Activated naive CD8-positive, alpha-beta T cell treated with anti-CD3 and anti-CD28 coated beads, Interleukin-2, amount 50 U/mL, for 24 hours (primary cell): Measurements from ENCODE around the gene FLRT3.

Source experiments
- ATAC-seq: fragments of 150-1000 bp; cut with Tn5 transposase; one replicate; pipeline ENCODE4 v1.10.0; 2021
- DNase-seq: peaks from one replicate; pipeline ENCODE4 v3.0.0; 2021
- H3K27ac Mint-ChIP-seq: one replicate; pipeline ENCODE4 v1.8.0; 2021; ENCODE audit warnings: mild to moderate bottlenecking, mixed read lengths
- H3K27me3 Mint-ChIP-seq: one replicate; pipeline ENCODE4 v1.8.0; 2021; ENCODE audit warnings: mixed read lengths
- H3K36me3 Mint-ChIP-seq: one replicate; pipeline ENCODE4 v1.8.0; 2021; ENCODE audit warnings: low read depth, mixed read lengths
- H3K4me1 Mint-ChIP-seq: one replicate; pipeline ENCODE4 v1.8.0; 2021; ENCODE audit warnings: mixed read lengths
- H3K4me3 Mint-ChIP-seq: one replicate; pipeline ENCODE4 v1.8.0; 2021; ENCODE audit warnings: mild to moderate bottlenecking, moderate library complexity, mixed read lengths
- H3K9me3 Mint-ChIP-seq: one replicate; pipeline ENCODE4 v1.8.0; 2021; ENCODE audit warnings: mixed read lengths

The FLRT3 gene

GRCh38 chr20:14341801-14342200 lies 4.4 kb upstream of the FLRT3 start:
- peaks cover 1% of the 10 kb centered on the region for H3K9me3 Mint-ChIP-seq
- ATAC-seq = no peak

DNA sequence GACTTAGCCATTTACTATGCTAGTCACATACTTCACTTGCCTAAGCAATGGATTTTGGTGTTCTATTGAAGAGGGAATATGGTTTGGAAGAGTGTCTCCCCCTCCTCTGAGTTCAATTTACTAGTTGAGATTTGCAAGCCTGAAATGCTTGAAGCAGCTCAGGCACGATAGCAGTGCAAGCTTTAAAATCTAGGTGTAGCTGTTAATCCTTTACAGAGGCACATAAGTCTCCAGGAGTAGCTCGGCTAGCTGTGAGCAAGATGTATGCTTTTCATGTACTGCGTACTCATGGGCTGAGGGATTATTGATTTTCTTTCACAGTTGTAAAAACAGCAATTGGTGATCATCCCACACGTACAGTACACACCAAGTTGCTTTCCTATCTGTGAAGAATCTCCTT lies 726 bp downstream of the FLRT3 start:
- H3K27me3 Mint-ChIP-seq = no peaks in the 10 kb centered on the region
- no peaks in the 10 kb centered on the region for H3K36me3 Mint-ChIP-seq
- H3K9me3 Mint-ChIP-seq = no peaks in the 10 kb centered on the region
- H3K27ac Mint-ChIP-seq = no peak overlapping the region
- H3K4me1 Mint-ChIP-seq = no peaks in the 10 kb centered on the region
- DNase-seq (no peak), ATAC-seq (no peak)
- H3K4me3 Mint-ChIP-seq = no peak overlapping the region

More at GRCh38 chr20:14341801-14342200, 4.4 kb upstream of the FLRT3 start:
- no peak for DNase-seq
- Mint-ChIP-seq H3K4me3 (no peak overlapping the region), H3K36me3 (no peaks in the 10 kb centered on the region), H3K27ac (no peak overlapping the region), H3K4me1 (no peaks in the 10 kb centered on the region), H3K27me3 (no peaks in the 10 kb centered on the region)

- Mint-ChIP-seq H3K4me3 (no peak overlapping the region), H3K27me3 (no peaks in the 10 kb centered on the region), H3K27ac (no peak overlapping the region), H3K4me1 (no peaks in the 10 kb centered on the region), H3K36me3 (no peaks in the 10 kb centered on the region), H3K9me3 (no peaks in the 10 kb centered on the region)
- no peak for ATAC-seq
- DNase-seq = no peak
These were observed 2.4 kb downstream of the FLRT3 start for GRCh38 chr20:14335052-14335451.

GRCh38 chr20:14334306-14334930 lies 3.0 kb downstream of the FLRT3 start:
- DNase-seq (no peak), ATAC-seq (no peak)
- Mint-ChIP-seq H3K4me1 (no peaks in the 10 kb centered on the region), H3K27ac (no peak overlapping the region), H3K4me3 (no peak overlapping the region), H3K27me3 (no peaks in the 10 kb centered on the region), H3K36me3 (no peaks in the 10 kb centered on the region), H3K9me3 (no peaks in the 10 kb centered on the region)

- H3K4me1 Mint-ChIP-seq = no peaks in the 10 kb centered on the region
- H3K9me3 Mint-ChIP-seq = no peaks in the 10 kb centered on the region
- H3K27ac Mint-ChIP-seq = no peak overlapping the region
- ATAC-seq = no peak
- H3K27me3 Mint-ChIP-seq = no peaks in the 10 kb centered on the region
- no peaks in the 10 kb centered on the region for H3K36me3 Mint-ChIP-seq
- DNase-seq = no peak
- H3K4me3 Mint-ChIP-seq = no peak overlapping the region
These were observed 3.7 kb downstream of the FLRT3 start for GRCh38 chr20:14333721-14334120.

GRCh38 chr20:14332866-14333265 lies 4.5 kb downstream of the FLRT3 start:
- Mint-ChIP-seq H3K36me3 (no peaks in the 10 kb centered on the region), H3K4me3 (no peak overlapping the region), H3K27ac (no peak overlapping the region), H3K27me3 (no peaks in the 10 kb centered on the region), H3K4me1 (no peaks in the 10 kb centered on the region), H3K9me3 (no peaks in the 10 kb centered on the region)
- ATAC-seq (no peak), DNase-seq (no peak)

DNA sequence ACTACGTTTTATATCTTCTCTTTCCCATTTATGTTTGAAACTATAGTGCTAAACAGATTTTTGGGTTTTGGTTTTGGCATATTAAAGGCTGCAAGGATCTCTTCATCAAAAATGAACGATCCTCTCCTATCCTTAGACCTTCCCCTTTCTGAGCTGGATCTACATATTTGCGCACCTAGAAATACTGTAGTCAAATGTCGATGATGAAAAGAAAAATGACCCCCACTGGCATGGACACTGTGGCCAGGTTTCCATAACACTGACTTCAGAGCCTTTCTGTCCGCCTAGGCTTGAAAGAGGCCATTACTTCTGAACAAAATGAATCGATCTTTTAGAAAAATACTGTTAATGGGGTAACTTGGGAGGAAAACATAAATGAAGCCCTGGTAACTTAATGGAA lies 5.8 kb downstream of the FLRT3 start:
- Mint-ChIP-seq H3K9me3 (no peaks in the 10 kb centered on the region), H3K36me3 (no peaks in the 10 kb centered on the region), H3K4me3 (no peak overlapping the region), H3K27ac (no peak overlapping the region), H3K27me3 (no peaks in the 10 kb centered on the region), H3K4me1 (no peaks in the 10 kb centered on the region)
- ATAC-seq (no peak), DNase-seq (no peak)

DNA sequence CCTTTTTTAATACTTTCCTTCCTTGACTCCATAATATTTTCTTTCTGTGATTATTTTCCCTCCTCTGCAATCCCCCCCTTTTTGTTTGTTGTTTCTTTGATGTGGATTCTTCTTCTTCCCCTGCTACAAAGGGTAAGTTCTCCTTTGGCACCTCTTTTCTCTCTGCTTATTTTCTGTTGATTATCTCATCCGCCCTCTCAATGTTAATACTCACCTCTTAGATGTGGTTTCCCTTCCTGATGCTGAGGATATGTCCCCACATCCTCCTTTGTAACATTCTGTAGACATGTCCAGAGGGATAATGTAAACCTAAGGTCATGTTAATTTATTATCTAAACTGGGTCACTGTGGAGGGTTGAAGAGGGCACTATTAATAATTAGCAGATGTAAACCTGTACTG lies 17.7 kb downstream of the FLRT3 start:
- Mint-ChIP-seq H3K36me3 (no peaks in the 10 kb centered on the region), H3K4me1 (no peaks in the 10 kb centered on the region), H3K27ac (no peak overlapping the region), H3K4me3 (no peak overlapping the region), H3K9me3 (peaks cover 6% of the 10 kb centered on the region), H3K27me3 (no peaks in the 10 kb centered on the region)
- ATAC-seq (no peak), DNase-seq (no peak)

DNA sequence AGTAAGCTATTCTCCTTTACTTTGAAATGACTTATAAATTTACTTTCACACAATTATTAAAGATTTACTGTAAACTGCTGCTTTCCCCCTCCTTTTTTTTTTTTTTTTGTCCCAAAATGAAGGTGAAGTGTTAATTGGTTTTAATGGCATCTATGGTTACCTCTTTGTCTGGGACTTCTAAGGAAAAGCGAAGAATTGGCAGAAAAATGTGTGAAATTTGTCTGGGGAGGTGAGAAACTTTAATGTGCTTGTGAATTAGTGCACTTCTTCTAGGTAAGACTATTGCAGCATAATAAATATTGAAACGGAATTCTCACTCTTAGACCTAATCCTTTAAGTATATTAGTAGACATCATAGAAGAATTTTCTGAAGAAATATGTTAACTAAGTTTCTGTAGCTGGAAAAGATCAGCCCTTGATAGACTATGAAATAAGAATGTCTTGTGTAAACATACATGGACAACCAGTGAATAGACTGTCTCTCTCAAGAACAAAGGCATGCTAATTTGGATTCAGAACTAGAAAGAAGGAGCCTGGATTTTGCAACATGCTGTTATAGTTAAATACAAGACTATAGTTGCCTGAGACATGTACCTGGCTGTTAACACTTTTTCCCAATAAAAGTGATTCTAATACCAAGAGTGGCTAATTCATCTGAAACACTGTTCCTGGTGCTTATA lies 23.9 kb downstream of the FLRT3 start:
- H3K27me3 Mint-ChIP-seq = no peaks in the 10 kb centered on the region
- no peaks in the 10 kb centered on the region for H3K9me3 Mint-ChIP-seq
- no peak for DNase-seq
- no peak overlapping the region for H3K27ac Mint-ChIP-seq
- no peak overlapping the region for H3K4me3 Mint-ChIP-seq
- ATAC-seq = no peak
- H3K4me1 Mint-ChIP-seq = no peaks in the 10 kb centered on the region
- H3K36me3 Mint-ChIP-seq = no peaks in the 10 kb centered on the region

- DNase-seq (no peak), ATAC-seq (no peak)
- H3K4me1 Mint-ChIP-seq = no peaks in the 10 kb centered on the region
- no peak overlapping the region for H3K27ac Mint-ChIP-seq
- H3K4me3 Mint-ChIP-seq = no peak overlapping the region
- H3K36me3 Mint-ChIP-seq = no peaks in the 10 kb centered on the region
- H3K27me3 Mint-ChIP-seq = no peaks in the 10 kb centered on the region
- no peaks in the 10 kb centered on the region for H3K9me3 Mint-ChIP-seq
These were observed 25.4 kb downstream of the FLRT3 start for GRCh38 chr20:14312001-14312400.

GRCh38 chr20:14310977-14311627 lies 26.3 kb downstream of the FLRT3 start:
- Mint-ChIP-seq H3K4me1 (no peaks in the 10 kb centered on the region), H3K36me3 (no peaks in the 10 kb centered on the region), H3K27me3 (no peaks in the 10 kb centered on the region), H3K9me3 (no peaks in the 10 kb centered on the region), H3K27ac (no peak overlapping the region), H3K4me3 (no peak overlapping the region)
- ATAC-seq (no peak), DNase-seq (no peak)

DNA sequence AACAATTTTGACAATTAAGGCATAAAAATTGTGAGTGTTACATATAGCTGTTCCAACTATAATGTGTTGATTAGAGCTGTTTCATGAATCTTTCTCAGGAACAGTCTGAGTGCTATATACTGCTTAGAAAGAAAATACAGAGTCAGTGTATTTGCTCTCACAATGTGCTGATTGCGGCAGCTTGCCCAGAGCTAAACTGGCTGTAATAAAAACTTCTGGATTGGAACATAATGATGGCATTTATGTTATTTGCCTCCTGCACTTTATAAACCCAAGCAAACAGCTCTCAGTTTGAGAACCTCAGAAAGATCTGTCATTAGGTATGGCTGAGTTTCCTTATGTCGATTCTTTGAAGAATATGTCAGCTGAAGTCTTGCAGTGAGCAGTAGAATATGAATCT lies 29.5 kb downstream of the FLRT3 start:
- peaks cover 13% of the 10 kb centered on the region for H3K9me3 Mint-ChIP-seq
- no peaks in the 10 kb centered on the region for H3K4me1 Mint-ChIP-seq
- ATAC-seq = no peak
- no peak for DNase-seq
- no peaks in the 10 kb centered on the region for H3K27me3 Mint-ChIP-seq
- H3K36me3 Mint-ChIP-seq = no peaks in the 10 kb centered on the region
- no peak overlapping the region for H3K4me3 Mint-ChIP-seq
- H3K27ac Mint-ChIP-seq = no peak overlapping the region

DNA sequence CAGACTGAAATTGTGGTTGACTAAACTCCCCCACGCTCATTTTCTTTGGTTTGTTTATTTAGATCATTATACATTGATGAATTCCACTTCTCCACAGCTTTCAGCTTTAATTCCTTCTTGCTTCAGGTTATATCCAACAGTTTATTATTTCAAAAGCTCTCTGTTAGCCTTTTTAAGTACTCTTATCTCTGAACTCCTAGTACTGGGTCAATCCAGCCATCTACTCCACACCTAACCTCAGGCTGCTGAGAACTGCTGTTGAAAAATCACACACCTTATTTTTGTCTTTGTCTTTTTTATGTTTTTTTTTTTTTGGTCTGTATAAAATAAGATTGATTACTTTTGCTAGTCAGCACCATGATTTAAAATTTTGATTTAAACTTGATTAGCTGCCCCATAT lies 32.9 kb downstream of the FLRT3 start:
- Mint-ChIP-seq H3K4me3 (no peak overlapping the region), H3K27me3 (no peaks in the 10 kb centered on the region), H3K36me3 (no peaks in the 10 kb centered on the region), H3K27ac (no peak overlapping the region), H3K4me1 (no peaks in the 10 kb centered on the region), H3K9me3 (peaks cover 13% of the 10 kb centered on the region)
- DNase-seq (no peak), ATAC-seq (no peak)

DNA sequence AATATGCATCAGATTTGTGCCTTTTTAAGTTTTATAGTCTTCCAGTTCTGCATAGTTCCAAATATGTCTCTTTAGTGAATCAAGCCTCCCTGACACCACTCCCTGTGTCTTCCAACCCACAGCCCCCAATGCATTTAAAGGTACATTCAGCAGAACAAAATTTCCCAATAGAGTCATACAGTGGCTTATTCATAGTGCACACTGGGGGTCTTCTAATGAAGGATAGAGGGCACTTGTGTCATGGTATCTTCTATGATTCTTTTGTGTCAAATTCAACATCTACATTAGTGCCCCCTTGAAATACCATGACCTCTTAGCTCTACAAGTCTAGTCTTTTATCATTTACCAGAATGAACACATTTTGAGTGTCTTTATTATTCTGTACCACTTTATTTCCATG lies 33.8 kb downstream of the FLRT3 start:
- no peaks in the 10 kb centered on the region for H3K4me1 Mint-ChIP-seq
- no peak overlapping the region for H3K4me3 Mint-ChIP-seq
- no peaks in the 10 kb centered on the region for H3K36me3 Mint-ChIP-seq
- ATAC-seq = no peak
- H3K27me3 Mint-ChIP-seq = no peaks in the 10 kb centered on the region
- H3K9me3 Mint-ChIP-seq = peaks cover 15% of the 10 kb centered on the region
- H3K27ac Mint-ChIP-seq = no peak overlapping the region
- DNase-seq = no peak

- H3K27me3 Mint-ChIP-seq = no peaks in the 10 kb centered on the region
- no peak overlapping the region for H3K27ac Mint-ChIP-seq
- no peak overlapping the region for H3K4me3 Mint-ChIP-seq
- ATAC-seq = no peak
- DNase-seq = no peak
- no peaks in the 10 kb centered on the region for H3K36me3 Mint-ChIP-seq
- no peaks in the 10 kb centered on the region for H3K4me1 Mint-ChIP-seq
- H3K9me3 Mint-ChIP-seq = peaks cover 18% of the 10 kb centered on the region
These were observed 34.3 kb downstream of the FLRT3 start for GRCh38 chr20:14303106-14303505.
